Neural progenitor cell (in vitro differentiated cells): Measurements from ENCODE around the gene HAUS8.

Experiments
- CTCF ChIP-seq: fragments of 200-600 bp; sonication (generic); IDR thresholded peaks from 2 replicates; pipeline ENCODE4 v1.5.1; 2017; ENCODE audit warnings: antibody characterized with exemption, mild to moderate bottlenecking
- EZH2phosphoT487 ChIP-seq: fragments of 200-600 bp; sonication (generic); IDR thresholded peaks from 2 replicates; pipeline ENCODE4 v1.6.1; 2017; ENCODE audit warnings: antibody characterized with exemption

- TF ChIP-seq CTCF (no peak), EZH2phosphoT487 (no peak)
These were observed 39.3 kb downstream of the HAUS8 start for GRCh38 chr19:17035842-17036424.
